BLaER1 treated with 17β-estradiol and CSF1 and Interleukin-3, amounts not matched to agents 10 nM and 100 nM (cell line): ENCODE results near the gene FCN2.

Experiments
- H3K27ac ChIP-seq, 11 experiments: shearing (Covaris generic); formaldehyde crosslinking; 2 replicates each; pipeline ENCODE4 v1.8.1; 2022
- H3K27me3 ChIP-seq, 11 experiments: shearing (Covaris generic); formaldehyde crosslinking; 2 replicates each; pipeline ENCODE4 v1.8.1; 2022
- H3K36me3 ChIP-seq, 11 experiments: shearing (Covaris generic); formaldehyde crosslinking; 2 replicates each; pipeline ENCODE4 v1.8.1; 2022
- H3K4me1 ChIP-seq, 10 experiments: shearing (Covaris generic); formaldehyde crosslinking; 2 replicates each; pipeline ENCODE4 v1.8.1; 2022
- H3K4me2 ChIP-seq, 11 experiments: shearing (Covaris generic); formaldehyde crosslinking; 2 replicates each; pipeline ENCODE4 v1.8.1; 2022
- H3K4me3 ChIP-seq, 10 experiments: shearing (Covaris generic); formaldehyde crosslinking; 2 replicates each; pipeline ENCODE4 v1.8.1; 2022
- H3K9ac ChIP-seq, 11 experiments: shearing (Covaris generic); formaldehyde crosslinking; 2 replicates each; pipeline ENCODE4 v1.8.1; 2022
- H3K9me3 ChIP-seq, 11 experiments: shearing (Covaris generic); formaldehyde crosslinking; replicated peaks in 1 of 11; 2 replicates each; pipeline ENCODE4 v1.8.1; 2022
- H4K20me1 ChIP-seq, 11 experiments: shearing (Covaris generic); formaldehyde crosslinking; 2 replicates each; pipeline ENCODE4 v1.8.1; 2022
- Cebpa-rat ChIP-seq, 11 experiments: shearing (Covaris generic); IDR thresholded peaks; 2 replicates each; pipeline ENCODE4 v1.8.1; 2022

The FCN2 gene

GRCh38 chr9:134860510-134860909, 20.1 kb upstream of the FCN2 start:
- H3K27ac ChIP-seq = no peak overlapping the region
- H3K4me1 ChIP-seq = peaks cover 0 to 5% (median 0%) of the 10 kb centered on the region in 10 experiments; a peak in 2 of 20 replicates
- peaks cover 0 to 18% (median 4%) of the 10 kb centered on the region in 11 experiments; a peak in 9 of 22 replicates for H3K9me3 ChIP-seq
- H3K27me3 ChIP-seq = peaks cover 0 to 6% (median 0%) of the 10 kb centered on the region in 11 experiments; a peak in 2 of 22 replicates
- no peak overlapping the region for H3K9ac ChIP-seq
- no peaks in the 10 kb centered on the region for H4K20me1 ChIP-seq
- H3K4me2 ChIP-seq = no peak overlapping the region
- no peaks in the 10 kb centered on the region for H3K36me3 ChIP-seq
- no peak for TF ChIP-seq Cebpa-rat (IDR thresholded peaks at IDR 0.05)
- H3K4me3 ChIP-seq = no peak overlapping the region

GRCh38 chr9:134861595-134862334, 18.8 kb upstream of the FCN2 start:
- Histone ChIP-seq H3K9me3 (peaks cover 0 to 18% (median 4%) of the 10 kb centered on the region in 11 experiments; a peak in 9 of 22 replicates), H3K4me2 (peak overlapping the region in 2 of 11 experiments; percentile 4 to 11; a peak in 2 of 22 replicates), H3K9ac (no peak overlapping the region), H3K27ac (no peak overlapping the region), H3K4me3 (no peak overlapping the region), H3K27me3 (peaks cover 0 to 3% (median 0%) of the 10 kb centered on the region in 11 experiments; a peak in 1 of 22 replicates), H3K36me3 (no peaks in the 10 kb centered on the region), H4K20me1 (no peaks in the 10 kb centered on the region), H3K4me1 (peaks cover 0 to 5% (median 0%) of the 10 kb centered on the region in 10 experiments; a peak in 2 of 20 replicates)
- no peak for TF ChIP-seq Cebpa-rat (IDR thresholded peaks at IDR 0.05)

- H3K27ac ChIP-seq = no peak overlapping the region
- H4K20me1 ChIP-seq = no peaks in the 10 kb centered on the region
- H3K36me3 ChIP-seq = no peaks in the 10 kb centered on the region
- no peak overlapping the region for H3K4me3 ChIP-seq
- peaks cover 0 to 1% (median 0%) of the 10 kb centered on the region in 11 experiments; a peak in 2 of 22 replicates for H3K27me3 ChIP-seq
- no peak for TF ChIP-seq Cebpa-rat (IDR thresholded peaks at IDR 0.05)
- H3K9me3 ChIP-seq = peaks cover 0 to 18% (median 4%) of the 10 kb centered on the region in 11 experiments; a peak in 9 of 22 replicates
- no peak overlapping the region for H3K9ac ChIP-seq
- H3K4me2 ChIP-seq = no peak overlapping the region
- H3K4me1 ChIP-seq = peaks cover 0 to 5% (median under 1%) of the 10 kb centered on the region in 10 experiments; a peak in 5 of 20 replicates
These were observed 17.2 kb upstream of the FCN2 start for GRCh38 chr9:134863306-134863902.

GRCh38 chr9:134863941-134864820, 16.4 kb upstream of the FCN2 start:
- Histone ChIP-seq H3K36me3 (no peaks in the 10 kb centered on the region), H4K20me1 (no peaks in the 10 kb centered on the region), H3K4me2 (no peak overlapping the region), H3K9me3 (peaks cover 0 to 18% (median 4%) of the 10 kb centered on the region in 11 experiments; a peak in 9 of 22 replicates), H3K27me3 (peaks cover 0 to 8% (median 0%) of the 10 kb centered on the region in 11 experiments; a peak in 1 of 22 replicates), H3K4me1 (peaks cover 5 to 8% (median 7%) of the 10 kb centered on the region in 10 experiments; a peak in 15 of 20 replicates), H3K27ac (no peak overlapping the region), H3K4me3 (no peak overlapping the region), H3K9ac (no peak overlapping the region)
- no peak for TF ChIP-seq Cebpa-rat (IDR thresholded peaks at IDR 0.05)

- no peak for TF ChIP-seq Cebpa-rat (IDR thresholded peaks at IDR 0.05)
- Histone ChIP-seq H3K4me1 (peaks cover 5 to 15% (median 14%) of the 10 kb centered on the region in 10 experiments; a peak in 15 of 20 replicates), H3K36me3 (no peaks in the 10 kb centered on the region), H3K9me3 (peaks cover 0 to 13% (median 4%) of the 10 kb centered on the region in 11 experiments; a peak in 9 of 22 replicates), H3K4me3 (no peak overlapping the region), H3K27me3 (peaks cover 0 to 12% (median 0%) of the 10 kb centered on the region in 11 experiments; a peak in 1 of 22 replicates), H3K4me2 (no peak overlapping the region), H4K20me1 (no peaks in the 10 kb centered on the region), H3K27ac (no peak overlapping the region), H3K9ac (no peak overlapping the region)
These were observed 15.8 kb upstream of the FCN2 start for GRCh38 chr9:134864821-134865190.

GRCh38 chr9:134867917-134868750, 12.5 kb upstream of the FCN2 start:
- Histone ChIP-seq H3K4me1 (peaks cover 0 to 32% (median 17%) of the 10 kb centered on the region in 10 experiments; a peak in 13 of 20 replicates), H3K9me3 (peaks cover 9 to 18% (median 13%) of the 10 kb centered on the region in 11 experiments; a peak in 20 of 22 replicates), H3K4me3 (no peak overlapping the region), H3K27ac (no peak overlapping the region), H3K9ac (no peak overlapping the region), H4K20me1 (no peaks in the 10 kb centered on the region), H3K27me3 (peaks cover 0 to 21% (median 0%) of the 10 kb centered on the region in 11 experiments; a peak in 1 of 22 replicates), H3K4me2 (peak overlapping the region in 7 of 11 experiments; percentile 54 to 83 (median 67); a peak in 7 of 22 replicates), H3K36me3 (no peaks in the 10 kb centered on the region)
- TF ChIP-seq Cebpa-rat (IDR thresholded peaks at IDR 0.05) = no peak

GRCh38 chr9:134868751-134869553, 11.7 kb upstream of the FCN2 start:
- Histone ChIP-seq H3K9me3 (peaks cover 10 to 24% (median 16%) of the 10 kb centered on the region in 11 experiments; a peak in 21 of 22 replicates), H3K36me3 (no peaks in the 10 kb centered on the region), H3K27me3 (peaks cover 0 to 21% (median 0%) of the 10 kb centered on the region in 11 experiments; a peak in 1 of 22 replicates), H3K27ac (no peak overlapping the region), H3K9ac (peak overlapping the region in 3 of 11 experiments; percentile 19 to 34 (median 24); a peak in 1 of 22 replicates), H3K4me1 (peaks cover 0 to 32% (median 17%) of the 10 kb centered on the region in 10 experiments; a peak in 13 of 20 replicates), H4K20me1 (no peaks in the 10 kb centered on the region), H3K4me2 (peak overlapping the region in 8 of 11 experiments; percentile 54 to 83 (median 64); a peak in 16 of 22 replicates), H3K4me3 (no peak overlapping the region)
- no peak for TF ChIP-seq Cebpa-rat (IDR thresholded peaks at IDR 0.05)
